ENCODE measurements around the gene MOV10L1.
A peak's percentile ranks its signal among the peaks of the same experiment; 100 is the strongest.

- TF ChIP-seq RAD21 (CRISPR knock-in tag; conservative IDR thresholded peaks at IDR 0.05 in 1 of 2, IDR thresholded peaks at IDR 0.05 in 1 of 2), result no peak
- TF ChIP-seq GTF2B (IDR thresholded peaks at IDR 0.05; ENCODE audit: extremely low read depth, insufficient read length), result no peak
- TF ChIP-seq SMC3 (conservative IDR thresholded peaks at IDR 0.05; ENCODE audit: insufficient read depth, low read depth, low read length), result no peak
- no peak for TF ChIP-seq BRF2 (IDR thresholded peaks at IDR 0.05; ENCODE audit: borderline replicate concordance, insufficient read depth, insufficient read length)
- no peak for TF ChIP-seq ZNF384 (IDR thresholded peaks at IDR 0.05; ENCODE audit: low read depth, low read length)
- TF ChIP-seq SAP30 (IDR thresholded peaks at IDR 0.05; ENCODE audit: borderline replicate concordance, insufficient read depth, low read depth, low read length, poor library complexity, severe bottlenecking), result no peak
- no peak for TF ChIP-seq PKNOX1 (IDR thresholded peaks at IDR 0.05)
- TF ChIP-seq BCL6 (CRISPR knock-in tag; IDR thresholded peaks at IDR 0.05), result no peak
- no peak for TF ChIP-seq JUN (IDR thresholded peaks at IDR 0.05; ENCODE audit: borderline replicate concordance, low read depth, low read length)
- TF ChIP-seq JUN (CRISPR knock-in tag; IDR thresholded peaks at IDR 0.05; ENCODE audit: borderline replicate concordance), result no peak
- no peak for TF ChIP-seq EGR1 (conservative IDR thresholded peaks at IDR 0.05)
- no peak for TF ChIP-seq CTCF (IDR thresholded peaks at IDR 0.05 in 2 of 3, conservative IDR thresholded peaks at IDR 0.05 in 1 of 3; ENCODE audit: insufficient read depth in 2 of 3, low read depth in 1 of 3, low read length in 3 of 3)
- peak; percentile 43; the same call in 1 of the 2 replicates for TF ChIP-seq ATF3 (IDR thresholded peaks at IDR 0.05)
- TF ChIP-seq ATF3 (CRISPR knock-in tag; conservative IDR thresholded peaks at IDR 0.05), result no peak
- no peak for TF ChIP-seq NR2C2 (CRISPR knock-in tag; IDR thresholded peaks at IDR 0.05)
- TF ChIP-seq NR2C2 (tag; IDR thresholded peaks at IDR 0.05), result no peak
- TF ChIP-seq FOXM1 (IDR thresholded peaks at IDR 0.05; ENCODE audit: low read depth), result no peak
- TF ChIP-seq FOXM1 (CRISPR knock-in tag; IDR thresholded peaks at IDR 0.05; ENCODE audit: low read depth), result no peak
Observed at GRCh38 chr22:50082961-50083461, 6.8 kb upstream of the MOV10L1 start.

Data from K562 (cell line).